AG09319 (cell line): Measurements from ENCODE around the gene EIF5.

ENCODE experiments used
- DNase-seq: peaks from one replicate; pipeline ENCODE4 v3.0.0-alpha.2; 2010; ENCODE audit warnings: low read depth; ENCODE audit errors: extremely low read depth
- CTCF ChIP-seq: IDR thresholded peaks from 2 replicates; pipeline ENCODE4 v1.5.1; 2011; ENCODE audit warnings: low read depth, mild to moderate bottlenecking, inconsistent platforms, low read length, moderate library complexity

EIF5 gene

GRCh38 chr14:103298620-103299019, 35.4 kb upstream of the EIF5 start:
- DNase-seq = no peak
- TF ChIP-seq CTCF = no peak

GRCh38 chr14:103301512-103302354, 32.3 kb upstream of the EIF5 start:
- DNase-seq = no peak
- TF ChIP-seq CTCF = no peak

GRCh38 chr14:103302966-103303365, 31.1 kb upstream of the EIF5 start:
- DNase-seq = peak; percentile 15
- no peak for TF ChIP-seq CTCF

GRCh38 chr14:103304706-103305105, 29.3 kb upstream of the EIF5 start:
- no peak for DNase-seq
- TF ChIP-seq CTCF = no peak

- no peak for DNase-seq
- TF ChIP-seq CTCF = no peak
Measured at GRCh38 chr14:103308717-103309616, 25.1 kb upstream of the EIF5 start.

- DNase-seq = no peak
- TF ChIP-seq CTCF = no peak
Measured at GRCh38 chr14:103310576-103311095, 23.4 kb upstream of the EIF5 start.
